HG02610 (cell line): ENCODE measurements around the gene SMC2.

Experiments used
- ATAC-seq: cut with Tn5 transposase; IDR thresholded peaks from one replicate; pipeline ENCODE4 v1.9.1; 2021; ENCODE audit warnings: mild to moderate bottlenecking, moderate library complexity; ENCODE audit not compliant: unreplicated experiment

Gene SMC2

DNA sequence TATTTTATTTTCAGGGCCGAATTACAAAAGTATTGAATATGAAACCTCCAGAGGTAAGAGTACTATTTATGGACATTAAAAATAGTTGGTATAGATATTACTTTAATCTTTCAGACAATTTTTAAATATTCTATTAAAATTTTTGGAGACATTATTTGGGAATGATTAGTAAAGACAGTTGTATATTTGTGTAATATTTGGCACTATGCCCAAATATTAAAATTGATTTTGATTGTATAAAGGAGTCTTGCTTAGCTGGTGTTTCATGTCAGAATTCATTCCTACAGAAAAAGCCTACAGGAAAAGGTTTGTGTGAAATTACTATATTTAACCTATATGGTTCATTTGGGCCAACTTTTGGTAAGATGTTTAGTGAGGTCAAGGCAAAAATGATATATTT lies 5.5 kb downstream of the SMC2 start:
- ATAC-seq, result no peak

DNA sequence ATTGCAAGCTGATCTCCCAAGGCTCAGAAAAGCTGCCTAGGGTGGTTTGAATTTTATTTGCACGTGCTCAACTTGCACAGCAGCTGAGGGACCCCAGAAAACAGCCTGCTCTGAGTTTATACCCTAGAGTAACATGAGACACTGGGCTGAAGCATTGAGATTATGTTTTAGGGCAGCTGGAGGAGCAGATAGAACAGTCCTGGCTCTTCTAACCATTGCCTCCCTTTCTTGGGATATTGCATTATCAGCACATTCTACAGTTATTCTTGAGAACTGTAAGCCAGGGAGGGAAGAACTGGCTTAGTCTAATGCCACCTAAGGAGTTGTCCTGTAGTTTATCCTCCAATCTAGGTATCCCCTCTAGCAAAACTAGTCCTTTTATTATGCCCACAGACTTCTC lies 10.3 kb downstream of the SMC2 start:
- no peak for ATAC-seq

GRCh38 chr9:104107799-104108198 lies 13.7 kb downstream of the SMC2 start:
- no peak for ATAC-seq

- no peak for ATAC-seq
These were observed 14.2 kb downstream of the SMC2 start for GRCh38 chr9:104108315-104108714.

GRCh38 chr9:104110509-104110908 lies 16.4 kb downstream of the SMC2 start:
- ATAC-seq, result no peak

DNA sequence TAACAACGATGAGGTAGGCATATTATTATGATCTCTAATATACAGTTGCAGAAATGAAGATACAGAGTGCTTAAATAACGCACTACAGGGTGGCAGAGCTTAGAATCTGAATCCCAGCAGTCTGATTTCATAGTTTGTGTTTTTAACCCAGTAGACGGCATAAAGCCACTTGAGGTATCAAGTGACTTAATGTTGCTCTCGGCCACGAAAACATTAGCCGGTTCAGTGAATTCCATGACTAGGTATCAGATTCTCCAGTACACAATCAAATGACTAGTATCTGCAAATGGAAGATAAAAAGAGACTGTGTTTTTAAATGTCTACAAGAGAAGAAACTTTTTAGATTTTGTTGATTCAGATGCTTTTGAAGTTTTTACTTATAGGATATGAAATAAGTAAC lies 24.8 kb downstream of the SMC2 start:
- ATAC-seq, result no peak

- no peak for ATAC-seq
These were observed 26.9 kb downstream of the SMC2 start for GRCh38 chr9:104121022-104121421.

DNA sequence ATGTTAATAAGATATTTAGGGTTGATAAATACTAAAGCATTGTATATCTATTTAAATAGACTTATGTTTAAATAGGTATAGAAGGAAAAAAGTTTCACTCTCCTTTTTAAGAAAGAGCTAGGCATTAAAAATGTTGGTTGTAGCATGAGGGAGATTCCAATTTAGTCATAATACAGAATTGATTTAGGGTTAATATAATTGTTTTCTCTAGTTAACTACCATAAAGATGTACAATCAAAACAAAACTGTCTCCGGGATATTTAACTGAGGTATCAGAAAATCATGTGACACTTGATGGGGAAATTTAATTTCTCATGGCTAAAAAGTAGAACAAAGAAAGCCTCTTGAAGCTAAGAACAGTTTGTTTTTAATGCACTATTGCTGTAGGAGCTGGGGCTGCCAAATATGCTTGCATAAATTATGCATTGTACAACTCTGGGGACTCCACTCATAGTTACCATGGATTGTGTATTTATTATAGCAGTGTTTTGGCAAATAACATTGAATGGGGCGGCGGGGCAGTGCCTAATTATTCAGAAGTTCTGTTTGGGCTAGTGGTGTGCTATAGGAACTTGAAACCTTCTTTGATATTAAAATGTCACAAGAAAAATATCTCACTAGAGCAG lies 44.2 kb downstream of the SMC2 start:
- no peak for ATAC-seq

DNA sequence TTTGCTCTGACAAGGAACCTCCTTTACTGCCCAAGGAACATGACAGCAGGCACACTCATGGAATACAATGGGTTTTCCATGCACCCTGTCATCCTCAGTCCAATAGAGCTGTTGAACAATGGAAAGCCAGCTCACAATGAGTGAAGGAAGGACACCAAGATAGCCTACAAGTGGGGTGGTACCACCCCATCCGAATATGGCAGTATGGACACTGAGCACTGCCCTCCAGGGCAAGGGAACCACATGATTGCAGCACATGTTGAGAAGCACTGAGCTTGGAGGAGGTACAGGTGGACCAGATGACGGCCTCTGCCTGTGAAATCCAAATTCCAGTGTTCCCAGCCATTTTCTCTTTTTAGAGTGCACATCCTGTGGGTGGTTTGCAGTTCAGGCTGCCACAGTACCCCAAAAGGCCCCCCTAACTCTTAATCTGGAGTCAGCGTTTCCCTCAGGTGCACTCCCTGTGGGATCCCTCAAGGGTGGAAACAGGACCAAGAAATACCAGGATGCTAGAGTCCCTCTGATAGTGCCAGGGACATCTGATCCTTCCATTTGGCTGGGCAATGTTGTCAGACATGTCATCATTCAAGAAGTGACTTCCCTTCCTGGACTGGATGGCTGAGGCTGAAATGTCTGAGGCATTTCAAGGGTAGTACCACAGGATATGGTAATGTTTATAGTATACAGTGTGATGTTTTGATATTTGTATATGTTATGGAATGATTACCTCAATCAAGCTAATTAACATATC lies 48.9 kb downstream of the SMC2 start:
- ATAC-seq, result no peak

DNA sequence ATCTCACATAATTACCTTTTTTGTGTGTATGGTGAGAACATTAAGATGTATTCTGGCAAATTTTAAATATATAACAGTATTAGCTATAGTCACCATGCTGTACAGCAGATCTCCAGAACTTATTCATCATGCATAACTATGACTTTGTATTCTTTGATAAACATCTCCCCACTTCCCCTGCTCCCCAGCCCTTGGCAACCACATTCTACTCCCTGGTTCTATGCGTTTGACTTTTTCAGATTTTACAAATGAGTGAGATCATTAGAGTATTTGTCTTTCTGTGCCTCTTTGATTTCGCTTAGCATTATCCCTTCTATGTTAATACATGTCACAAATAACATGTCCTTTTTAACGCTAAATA lies 49.4 kb downstream of the SMC2 start:
- ATAC-seq, result no peak

DNA sequence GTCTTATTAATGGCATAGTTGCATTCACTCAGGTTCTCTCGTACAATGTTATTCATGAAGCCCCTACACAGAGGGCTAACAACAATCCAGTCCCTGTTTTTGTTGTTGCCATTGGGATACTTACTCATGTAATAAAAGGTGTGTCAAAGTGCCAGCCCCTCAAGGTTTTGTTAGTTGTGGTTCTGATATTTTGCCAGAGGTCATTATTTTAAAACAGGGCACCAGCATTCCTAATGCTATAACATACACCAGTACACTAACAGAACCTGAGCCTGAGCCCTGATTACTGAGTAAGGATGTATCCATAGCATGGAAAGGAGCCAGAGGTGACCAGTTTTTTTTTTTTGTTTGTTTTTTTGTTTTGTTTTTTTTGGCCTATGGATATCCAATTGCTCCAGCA lies 50.2 kb downstream of the SMC2 start:
- no peak for ATAC-seq

DNA sequence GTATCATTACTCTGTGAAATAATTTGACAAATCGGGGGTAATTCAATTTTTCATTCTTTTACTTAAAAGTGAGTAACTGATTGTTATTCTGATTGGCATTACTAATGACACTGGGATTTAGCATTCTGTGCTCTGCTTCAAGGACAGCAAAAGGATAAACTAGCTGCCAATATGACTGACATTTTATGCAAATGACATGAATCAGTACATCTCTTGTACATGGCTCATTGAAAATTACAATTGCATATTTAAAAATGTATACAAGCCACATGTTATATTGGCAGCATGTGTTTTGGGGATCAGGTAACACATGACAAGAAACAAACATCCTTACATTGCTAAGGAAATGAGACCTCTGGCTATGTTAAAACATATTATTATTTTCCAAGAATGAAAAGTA lies 79.0 kb downstream of the SMC2 start:
- no peak for ATAC-seq

- no peak for ATAC-seq
These were observed 83.0 kb downstream of the SMC2 start for GRCh38 chr9:104177003-104177611.

DNA sequence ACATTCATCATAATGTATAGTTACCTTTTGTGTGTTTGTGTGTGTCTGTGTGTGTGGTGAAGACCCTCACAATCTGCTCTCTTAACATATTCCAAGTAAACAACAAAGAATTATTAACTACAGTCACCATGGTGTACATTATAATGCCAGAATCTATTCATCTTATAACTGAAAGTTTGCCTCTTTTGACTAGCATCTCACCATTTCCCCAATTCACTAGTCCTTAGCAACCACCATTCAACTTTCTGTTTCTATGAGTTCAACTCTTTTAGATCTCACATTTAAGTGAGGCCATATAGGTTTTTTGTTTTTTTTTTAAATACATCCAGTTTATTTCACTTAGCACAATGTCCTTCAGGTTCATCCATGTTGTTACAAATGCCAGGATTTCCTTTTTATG lies 83.6 kb downstream of the SMC2 start:
- peak; percentile 97 for ATAC-seq
